ENCODE results near the gene ICOS. TPM values are rescaled to one million over a fixed set of nuclear protein-coding genes. Genes with fewer than 3 reads are reported as not detected.

Gene ICOS
- total RNA-seq, 2 donors from 2014 or later, result 145 to 196 TPM

GRCh38 chr2:204004912-204005311 lies 68.3 kb downstream of the ICOS start:
- peak; percentile 63 to 74 for ATAC-seq (replicated peaks in 1 of 2)
- peak overlapping the region; percentile 99 for H3K27ac Mint-ChIP-seq
- peaks cover 18 to 23% of the 10 kb centered on the region in 2 donors for H3K36me3 Mint-ChIP-seq (ENCODE audit: insufficient read depth in 2 of 2)
- peak overlapping the region; percentile 60 to 66 for H3K4me3 Mint-ChIP-seq
- H3K27me3 Mint-ChIP-seq (ENCODE audit: low read depth), result no peaks in the 10 kb centered on the region
- no peak for DNase-seq
- H3K9me3 Mint-ChIP-seq, result peaks cover 16% of the 10 kb centered on the region in 2 donors
- H3K4me1 Mint-ChIP-seq (ENCODE audit: low read depth), result peaks cover 95% of the 10 kb centered on the region

DNA sequence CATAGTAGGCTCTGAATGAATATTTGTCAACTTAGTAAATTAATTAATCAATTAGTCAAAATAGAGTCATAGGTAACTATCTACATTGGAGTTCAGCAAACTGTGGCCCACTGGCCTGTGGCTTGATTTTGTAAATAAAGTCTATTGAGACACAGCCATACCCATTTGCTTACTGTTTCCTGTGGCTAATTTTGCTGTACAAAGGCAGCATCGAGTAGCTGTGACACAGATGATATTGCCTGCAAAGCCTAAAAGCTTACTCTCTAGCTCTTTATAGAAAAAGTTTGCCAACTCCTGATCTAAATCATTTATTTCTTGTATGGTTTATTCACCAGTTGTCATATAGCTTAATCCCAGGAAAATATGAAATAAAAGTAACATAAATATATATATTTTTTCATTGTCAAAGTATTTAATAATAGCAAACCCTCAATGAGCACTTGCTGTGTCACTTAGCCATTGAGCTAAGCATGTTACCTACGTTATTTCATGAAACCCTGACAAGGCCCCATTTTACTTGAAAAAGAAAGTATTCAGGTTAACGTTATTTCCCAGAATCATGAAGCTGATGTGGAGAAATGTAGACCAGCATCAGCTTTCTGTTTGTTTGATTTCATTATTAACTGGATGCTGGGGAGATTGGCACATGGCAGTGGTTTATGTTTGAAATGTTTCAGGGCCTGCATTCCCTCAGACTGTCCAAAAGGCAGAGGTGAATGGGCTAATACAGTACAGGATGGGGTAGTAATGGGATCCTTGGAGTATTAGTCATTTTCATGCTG lies 69.6 kb downstream of the ICOS start:
- DNase-seq (no peak), ATAC-seq (replicated peaks in 1 of 2) (peak; percentile 30 to 39)
- Mint-ChIP-seq H3K4me3 (peak overlapping the region; percentile 60 to 75), H3K36me3 (ENCODE audit: insufficient read depth in 2 of 2) (peaks cover 19 to 23% of the 10 kb centered on the region in 2 donors), H3K27ac (peak overlapping the region; percentile 99), H3K27me3 (ENCODE audit: low read depth) (no peaks in the 10 kb centered on the region), H3K4me1 (ENCODE audit: low read depth) (peaks cover 95% of the 10 kb centered on the region), H3K9me3 (peaks cover 16 to 18% of the 10 kb centered on the region in 2 donors)

DNA sequence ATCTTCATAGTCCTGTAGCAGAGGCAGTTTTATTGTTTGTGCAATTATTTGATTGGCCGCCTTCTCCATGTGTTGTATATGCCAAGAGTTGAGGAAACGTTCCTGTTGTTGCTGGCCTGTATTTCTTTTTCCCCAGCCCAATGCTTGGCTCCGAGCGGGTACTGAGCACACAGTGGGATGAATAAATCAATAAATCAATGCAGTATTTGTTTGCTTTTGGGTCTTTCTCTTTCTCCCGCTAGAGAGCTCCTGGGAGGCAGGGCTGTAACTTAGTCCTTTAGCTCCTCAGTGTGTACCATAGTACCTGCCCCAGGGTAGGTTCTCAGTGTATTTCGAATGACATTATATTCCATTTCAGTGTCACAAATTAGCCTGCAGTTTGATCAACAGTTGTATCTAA lies 71.8 kb downstream of the ICOS start:
- peaks cover 14 to 18% of the 10 kb centered on the region in 2 donors for H3K9me3 Mint-ChIP-seq
- ATAC-seq (replicated peaks in 1 of 2), result no peak
- peaks cover 18 to 21% of the 10 kb centered on the region in 2 donors for H3K36me3 Mint-ChIP-seq (ENCODE audit: insufficient read depth in 2 of 2)
- peak overlapping the region in 1 of 2 donors; percentile 6 for H3K4me3 Mint-ChIP-seq
- H3K27ac Mint-ChIP-seq, result peak overlapping the region; percentile 24
- no peaks in the 10 kb centered on the region for H3K27me3 Mint-ChIP-seq (ENCODE audit: low read depth)
- H3K4me1 Mint-ChIP-seq (ENCODE audit: low read depth), result peaks cover 96% of the 10 kb centered on the region
- no peak for DNase-seq

- H3K4me3 Mint-ChIP-seq, result peak overlapping the region in 1 of 2 donors; percentile 55
- ATAC-seq (replicated peaks in 1 of 2) (peak; percentile 29 to 44), DNase-seq (no peak)
- no peaks in the 10 kb centered on the region for H3K27me3 Mint-ChIP-seq (ENCODE audit: low read depth)
- peaks cover 95% of the 10 kb centered on the region for H3K4me1 Mint-ChIP-seq (ENCODE audit: low read depth)
- H3K36me3 Mint-ChIP-seq (ENCODE audit: insufficient read depth in 2 of 2), result peaks cover 18 to 23% of the 10 kb centered on the region in 2 donors
- peaks cover 18% of the 10 kb centered on the region in 2 donors for H3K9me3 Mint-ChIP-seq
- H3K27ac Mint-ChIP-seq, result peak overlapping the region; percentile 87
Measured at GRCh38 chr2:204010628-204011560, 74.3 kb downstream of the ICOS start.

Other genes with a start within 250 kb of the ICOS start
- 100 to 1,000 TPM; 177 to 206 TPM for gene CD28, start 230.1 kb upstream of the ICOS start, total RNA-seq
- gene CTLA4, start 69.0 kb upstream of the ICOS start, total RNA-seq, result 100 to 1,000 TPM; 132 to 254 TPM